Testis (tissue), 3 donors: Measurements from ENCODE around the gene PTPRN2. TPM values are rescaled to one million over a fixed set of nuclear protein-coding genes. Genes with fewer than 3 reads are reported as not detected.
A peak's percentile ranks its signal among the peaks of the same experiment; 100 is the strongest.
"Not testable (repeated sequence)": the region's sequence is repeated elsewhere in the genome, so short reads cannot be mapped to it uniquely, and the experiment has no call there.

Experiments
- DNase-seq: peaks from one replicate; pipeline ENCODE4 v3.0.0-alpha.2; 2019
- H3K27ac ChIP-seq, 2 donors: fragments of 200-600 bp; sonication (generic); one replicate each; pipeline ENCODE4 v1.5.1; 2019
- H3K27me3 ChIP-seq: fragments of 200-600 bp; sonication (generic); one replicate; pipeline ENCODE4 v1.5.1; 2019
- H3K36me3 ChIP-seq: fragments of 200-600 bp; sonication (generic); one replicate; pipeline ENCODE4 v1.5.1; 2017; ENCODE audit warnings: low read depth; ENCODE audit errors: missing control alignments
- H3K4me1 ChIP-seq: fragments of 200-600 bp; sonication (generic); one replicate; pipeline ENCODE4 v1.5.1; 2019
- H3K4me3 ChIP-seq, 2 donors: fragments of 200-600 bp; sonication (generic); one replicate each; pipeline ENCODE4 v1.5.1; 2017 to 2019
- H3K9me3 ChIP-seq: fragments of 200-600 bp; sonication (generic); one replicate; pipeline ENCODE4 v1.5.1; 2017
- CTCF ChIP-seq, 3 experiments: fragments of 450-650 bp in 2 of 3; fragments of 200-600 bp in 1 of 3; sonication (generic) in 1 of 3; IDR thresholded peaks; one replicate each; pipeline ENCODE4 v1.5.1; 2016 to 2019; ENCODE audit warnings: antibody characterized with exemption in 3 of 3, mild to moderate bottlenecking in 2 of 3, moderate library complexity in 1 of 3
- POLR2A ChIP-seq: fragments of 450-650 bp; IDR thresholded peaks from one replicate; pipeline ENCODE4 v1.6.1; 2017; ENCODE audit warnings: antibody characterized with exemption, mild to moderate bottlenecking, moderate library complexity
- WGBS, 2 donors: methylation state at CpG; one replicate each; pipeline ENCODE4 v1.1.5; 2018; 5-methylcytosine and 5-hydroxymethylcytosine counted together
- intact Hi-C: fragments of 100-400 bp; cut with DNase I; formaldehyde crosslinking; loops from one replicate; pipeline ENCODE4 v1.15.1; 2023; ENCODE audit warnings: low total_unique reads
- polyA plus RNA-seq: library from polyadenylated mRNA; stranded (reverse); fragments of 350-450 nt; fragmentation: Illumina TruSeq; extraction: RNeasy Lipid Tissue Mini Kit (QIAGEN cat#74804); gene quantifications from one replicate; pipeline ENCODE4 v1.2.3, GENCODE V29; 2014; ENCODE audit warnings: low read depth, low replicate concordance; ENCODE audit not compliant: insufficient read depth
- total RNA-seq, 2 donors: library from RNA; depleted of rRNA; stranded (reverse); fragments of >200 nt; gene quantifications; one replicate each; pipeline ENCODE4 v1.2.3, GENCODE V29; 2016

PTPRN2 gene
- total and polyA plus RNA-seq, 3 donors from 2014 or later, result 9.3 to 10.8 (median 9.8) TPM

- Histone ChIP-seq H3K4me1 (no peaks in the 10 kb centered on the region), H3K4me3 (no peak overlapping the region), H3K9me3 (no peaks in the 10 kb centered on the region), H3K27ac (no peak overlapping the region), H3K36me3 (no peaks in the 10 kb centered on the region), H3K27me3 (no peaks in the 10 kb centered on the region)
- intact Hi-C loops, result no loop called here
- TF ChIP-seq CTCF (IDR thresholded peaks at IDR 0.05), result no peak
- no peak for TF ChIP-seq POLR2A
- 82 to 83% methylated on average over 28 to 29 of the region's 29 CpGs for WGBS, 2 donors
- DNase-seq, result no peak
Measured at GRCh38 chr7:157918326-157919080, 669.1 kb downstream of the PTPRN2 start.

- 71 to 78% methylated on average over 14 to 22 of the region's 23 CpGs for WGBS, 2 donors
- Histone ChIP-seq H3K4me1 (no peaks in the 10 kb centered on the region), H3K27ac (no peak overlapping the region), H3K4me3 (peak overlapping the region in 1 of 2 donors; percentile 12), H3K27me3 (no peaks in the 10 kb centered on the region), H3K36me3 (no peaks in the 10 kb centered on the region), H3K9me3 (no peaks in the 10 kb centered on the region)
- TF ChIP-seq CTCF (IDR thresholded peaks at IDR 0.05), result no peak
- no peak for TF ChIP-seq POLR2A
- peak; percentile 25 for DNase-seq
- intact Hi-C loops, result no loop called here
Measured at GRCh38 chr7:157916946-157917640, 670.5 kb downstream of the PTPRN2 start.

- Histone ChIP-seq H3K36me3 (no peaks in the 10 kb centered on the region), H3K4me3 (peak overlapping the region in 1 of 2 donors; percentile 25), H3K27me3 (no peaks in the 10 kb centered on the region), H3K4me1 (no peaks in the 10 kb centered on the region), H3K9me3 (no peaks in the 10 kb centered on the region), H3K27ac (no peak overlapping the region)
- TF ChIP-seq CTCF (IDR thresholded peaks at IDR 0.05), result no peak
- TF ChIP-seq POLR2A, result no peak
- intact Hi-C loops, result no loop called here
- 66 to 90% methylated on average over 13 to 35 of the region's 35 CpGs for WGBS, 2 donors
- DNase-seq, result peak; percentile 35
Measured at GRCh38 chr7:157910446-157910845, 677.2 kb downstream of the PTPRN2 start.

GRCh38 chr7:157910045-157910444 lies 677.6 kb downstream of the PTPRN2 start:
- H3K27ac ChIP-seq, H3K4me1 ChIP-seq, DNase-seq, H3K9me3 ChIP-seq, H3K27me3 ChIP-seq, intact Hi-C loops, H3K36me3 ChIP-seq: not testable (repeated sequence)
- 76 to 84% methylated on average over 30 to 43 of the region's 43 CpGs for WGBS, 2 donors
- peak overlapping the region in 1 of 2 donors; percentile 25 for H3K4me3 ChIP-seq

- H3K4me1 ChIP-seq, result no peaks in the 10 kb centered on the region
- no peak for DNase-seq
- no peaks in the 10 kb centered on the region for H3K9me3 ChIP-seq
- no peak for TF ChIP-seq POLR2A
- no peak for TF ChIP-seq CTCF (IDR thresholded peaks at IDR 0.05)
- intact Hi-C loops, result no loop called here
- H3K27ac ChIP-seq, result no peak overlapping the region
- H3K36me3 ChIP-seq, result no peaks in the 10 kb centered on the region
- H3K27me3 ChIP-seq, result no peaks in the 10 kb centered on the region
- WGBS, 2 donors, result 66 to 90% methylated on average over 5 to 8 of the region's 8 CpGs
- no peak overlapping the region for H3K4me3 ChIP-seq
Measured at GRCh38 chr7:157909370-157909769, 678.3 kb downstream of the PTPRN2 start.
